ENCODE data around the gene FURIN. TPM values are rescaled to one million over a fixed set of nuclear protein-coding genes. Genes with fewer than 3 reads are reported as not detected.
"Not testable (repeated sequence)": the region's sequence is repeated elsewhere in the genome, so short reads cannot be mapped to it uniquely, and the experiment has no call there.

FURIN gene
- 100 to 1,000 TPM; 443 to 448 TPM for total RNA-seq

- peak; percentile 67 for DNase-seq
- peaks cover 48% of the 10 kb centered on the region for H3K4me1 Mint-ChIP-seq (ENCODE audit: low read depth)
- intact Hi-C loops (cut with micrococcal nuclease), result no loop called here
- peak within 1 kb of the TSS; percentile 93 for H3K4me3 Mint-ChIP-seq
- CTCF ChIA-PET, result interaction anchor here (1.1 to 1.7 kb wide), 3 partner anchors 16 to 31 kb away, joined by 3 to 6 read pairs (median 4); no protein-coding TSS in a partner anchor
- H3K36me3 Mint-ChIP-seq (ENCODE audit: low read depth), result peaks cover 34% of the 10 kb centered on the region
- peak within 1 kb of the TSS; percentile 99 for H3K27ac Mint-ChIP-seq
- no peaks in the 10 kb centered on the region for H3K9me3 Mint-ChIP-seq
- no peaks in the 10 kb centered on the region for H3K27me3 Mint-ChIP-seq (ENCODE audit: low read depth)
Observed at GRCh38 chr15:90868261-90868689, at the start of gene FURIN. FURIN (plus strand) TSS chr15:90868588; CDS start chr15:90875741, 7,153 bp downstream.

- H3K36me3 Mint-ChIP-seq (ENCODE audit: low read depth), result peaks cover 9% of the 10 kb centered on the region
- H3K9me3 Mint-ChIP-seq, result no peaks in the 10 kb centered on the region
- H3K27me3 Mint-ChIP-seq (ENCODE audit: low read depth), result no peaks in the 10 kb centered on the region
- H3K4me1 Mint-ChIP-seq (ENCODE audit: low read depth), result peaks cover 18% of the 10 kb centered on the region
- intact Hi-C loops (cut with micrococcal nuclease), result no loop called here
- CTCF ChIA-PET, result interaction anchor here (3.3 kb wide), 1 partner anchor 66 kb away, joined by 16 read pairs; the partner anchor contains the start of gene FES
- DNase-seq, result no peak
- H3K27ac Mint-ChIP-seq, result no peak overlapping the region
- no peak overlapping the region for H3K4me3 Mint-ChIP-seq
Observed at GRCh38 chr15:90819390-90819789, 49.0 kb upstream of the FURIN start.

GRCh38 chr15:90819850-90820249, 48.5 kb upstream of the FURIN start:
- Mint-ChIP-seq H3K9me3 (no peaks in the 10 kb centered on the region), H3K27ac (no peak overlapping the region), H3K4me3 (no peak overlapping the region), H3K4me1 (ENCODE audit: low read depth) (peaks cover 14% of the 10 kb centered on the region), H3K27me3 (ENCODE audit: low read depth) (no peaks in the 10 kb centered on the region), H3K36me3 (ENCODE audit: low read depth) (peaks cover 7% of the 10 kb centered on the region)
- CTCF ChIA-PET, result interaction anchor here (3.3 kb wide), 1 partner anchor 66 kb away, joined by 16 read pairs; the partner anchor contains the start of gene FES
- intact Hi-C loops (cut with micrococcal nuclease), result no loop called here
- no peak for DNase-seq

- H3K36me3 Mint-ChIP-seq (ENCODE audit: low read depth), result peaks cover 3% of the 10 kb centered on the region
- no peaks in the 10 kb centered on the region for H3K27me3 Mint-ChIP-seq (ENCODE audit: low read depth)
- no peak overlapping the region for H3K4me3 Mint-ChIP-seq
- CTCF ChIA-PET, result no interaction called here
- peak overlapping the region; percentile 46 for H3K27ac Mint-ChIP-seq
- intact Hi-C loops (cut with micrococcal nuclease), result no loop called here
- DNase-seq, result no peak
- H3K9me3 Mint-ChIP-seq, result no peaks in the 10 kb centered on the region
- H3K4me1 Mint-ChIP-seq (ENCODE audit: low read depth), result peaks cover 9% of the 10 kb centered on the region
Observed at GRCh38 chr15:90820481-90820880, 47.9 kb upstream of the FURIN start.

GRCh38 chr15:90822204-90822955, 46.0 kb upstream of the FURIN start:
- intact Hi-C loops (cut with micrococcal nuclease), result no loop called here
- CTCF ChIA-PET, result no interaction called here
- no peak for DNase-seq
- Mint-ChIP-seq H3K9me3 (no peaks in the 10 kb centered on the region), H3K4me3 (no peak overlapping the region), H3K36me3 (ENCODE audit: low read depth) (peaks cover 7% of the 10 kb centered on the region), H3K27me3 (ENCODE audit: low read depth) (no peaks in the 10 kb centered on the region), H3K27ac (no peak overlapping the region), H3K4me1 (ENCODE audit: low read depth) (peaks cover 8% of the 10 kb centered on the region)

- H3K36me3 Mint-ChIP-seq (ENCODE audit: low read depth), result peaks cover 11% of the 10 kb centered on the region
- peaks cover 10% of the 10 kb centered on the region for H3K4me1 Mint-ChIP-seq (ENCODE audit: low read depth)
- CTCF ChIA-PET, result interaction anchor here (0.7 to 1.2 kb wide), 2 partner anchors 62 to 326 kb away, joined by 3 to 4 read pairs; no protein-coding TSS in a partner anchor
Observed at GRCh38 chr15:90823455-90823974, 44.9 kb upstream of the FURIN start.

GRCh38 chr15:90825115-90825899, 43.1 kb upstream of the FURIN start:
- H3K27me3 Mint-ChIP-seq (ENCODE audit: low read depth); H3K9me3 Mint-ChIP-seq: not testable (repeated sequence)
- peaks cover 21% of the 10 kb centered on the region for H3K4me1 Mint-ChIP-seq (ENCODE audit: low read depth)

More at GRCh38 chr15:90823455-90823974, 44.9 kb upstream of the FURIN start:
- H3K27me3 Mint-ChIP-seq (ENCODE audit: low read depth), result no peaks in the 10 kb centered on the region
- DNase-seq, result no peak
- no peaks in the 10 kb centered on the region for H3K9me3 Mint-ChIP-seq
- H3K27ac Mint-ChIP-seq, result no peak overlapping the region
- intact Hi-C loops (cut with micrococcal nuclease), result no loop called here
- H3K4me3 Mint-ChIP-seq, result no peak overlapping the region

GRCh38 chr15:90826206-90826885, 42.0 kb upstream of the FURIN start:
- peaks cover 19% of the 10 kb centered on the region for H3K36me3 Mint-ChIP-seq (ENCODE audit: low read depth)
- CTCF ChIA-PET, result interaction anchor here (0.7 to 3.1 kb wide), 2 partner anchors 59 to 105 kb away, joined by 3 to 16 read pairs; partner anchors contain the start of gene FES
- peak overlapping the region; percentile 62 for H3K27ac Mint-ChIP-seq
- DNase-seq; H3K27me3 Mint-ChIP-seq (ENCODE audit: low read depth); H3K4me3 Mint-ChIP-seq; H3K9me3 Mint-ChIP-seq; intact Hi-C loops (cut with micrococcal nuclease): not testable (repeated sequence)
- peaks cover 30% of the 10 kb centered on the region for H3K4me1 Mint-ChIP-seq (ENCODE audit: low read depth)

More at GRCh38 chr15:90825115-90825899, 43.1 kb upstream of the FURIN start:
- H3K27ac Mint-ChIP-seq; intact Hi-C loops (cut with micrococcal nuclease); H3K4me3 Mint-ChIP-seq; DNase-seq: not testable (repeated sequence)
- CTCF ChIA-PET, result interaction anchor here (0.6 to 3.1 kb wide), 3 partner anchors 60 to 658 kb away, joined by 3 to 16 read pairs (median 4); partner anchors contain the start of gene FES
- H3K36me3 Mint-ChIP-seq (ENCODE audit: low read depth), result peaks cover 16% of the 10 kb centered on the region

GRCh38 chr15:90826886-90827435, 41.4 kb upstream of the FURIN start:
- Mint-ChIP-seq H3K36me3 (ENCODE audit: low read depth) (peaks cover 19% of the 10 kb centered on the region), H3K4me1 (ENCODE audit: low read depth) (peaks cover 32% of the 10 kb centered on the region), H3K27ac (peak overlapping the region; percentile 62), H3K4me3 (peak overlapping the region; percentile 15), H3K27me3 (ENCODE audit: low read depth) (no peaks in the 10 kb centered on the region), H3K9me3 (no peaks in the 10 kb centered on the region)
- intact Hi-C loops (cut with micrococcal nuclease), result no loop called here
- no peak for DNase-seq
- CTCF ChIA-PET, result interaction anchor here (0.7 to 3.1 kb wide), 3 partner anchors 12 to 58 kb away, joined by 3 to 16 read pairs (median 6); partner anchors contain the start of gene FES

GRCh38 chr15:90828111-90828510, 40.3 kb upstream of the FURIN start:
- CTCF ChIA-PET, result interaction anchor here (3.1 kb wide), 1 partner anchor 57 kb away, joined by 16 read pairs; the partner anchor contains the start of gene FES
- peaks cover 19% of the 10 kb centered on the region for H3K36me3 Mint-ChIP-seq (ENCODE audit: low read depth)
- peaks cover 39% of the 10 kb centered on the region for H3K4me1 Mint-ChIP-seq (ENCODE audit: low read depth)
- no peaks in the 10 kb centered on the region for H3K27me3 Mint-ChIP-seq (ENCODE audit: low read depth)
- intact Hi-C loops (cut with micrococcal nuclease), result no loop called here
- no peak for DNase-seq
- peak overlapping the region; percentile 80 for H3K27ac Mint-ChIP-seq
- H3K9me3 Mint-ChIP-seq, result no peaks in the 10 kb centered on the region
- peak overlapping the region; percentile 58 for H3K4me3 Mint-ChIP-seq

- Mint-ChIP-seq H3K4me3 (peak overlapping the region; percentile 62), H3K27me3 (ENCODE audit: low read depth) (no peaks in the 10 kb centered on the region), H3K36me3 (ENCODE audit: low read depth) (peaks cover 22% of the 10 kb centered on the region), H3K9me3 (no peaks in the 10 kb centered on the region), H3K27ac (peak overlapping the region; percentile 100), H3K4me1 (ENCODE audit: low read depth) (peaks cover 46% of the 10 kb centered on the region)
- CTCF ChIA-PET, result interaction anchor here (1.0 to 1.4 kb wide), 2 partner anchors 11 to 41 kb away, joined by 4 to 5 read pairs; no protein-coding TSS in a partner anchor
- DNase-seq, result no peak
- intact Hi-C loops (cut with micrococcal nuclease), result no loop called here
Observed at GRCh38 chr15:90829126-90829525, 39.3 kb upstream of the FURIN start.

Measured in activated naive CD4-positive, alpha-beta T cell treated with anti-CD3 and anti-CD28 coated beads for 36 hours (primary cell).